ENCODE measurements around the gene DHRS7B. TPM values are rescaled to one million over a fixed set of nuclear protein-coding genes. Genes with fewer than 3 reads are reported as not detected.
"Not testable (repeated sequence)": the region's sequence is repeated elsewhere in the genome, so short reads cannot be mapped to it uniquely, and the experiment has no call there.

The DHRS7B gene
- total RNA-seq, 2 donors from 2014 or later = 30.5 to 44.5 TPM

DNA sequence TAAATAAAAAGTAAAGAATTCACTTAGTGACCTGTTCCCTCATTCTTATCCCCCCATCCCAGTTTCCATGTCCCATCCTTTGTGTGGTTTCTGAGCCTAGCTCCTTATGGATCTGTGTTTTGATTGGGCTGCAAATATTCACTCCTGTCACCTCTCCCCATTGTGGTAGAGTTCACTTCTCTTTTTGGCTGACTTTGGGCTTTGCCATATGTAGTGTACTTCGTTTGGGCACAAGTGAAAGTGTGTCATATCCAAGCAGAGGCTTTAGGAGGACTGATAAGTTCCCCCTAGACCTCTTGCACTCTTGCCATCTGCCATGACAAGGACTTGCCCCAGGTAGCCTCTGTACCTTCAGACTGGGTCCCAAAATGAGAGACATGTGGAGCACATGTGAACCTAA lies 13.0 kb upstream of the DHRS7B start:
- Histone ChIP-seq H3K27ac (no peak overlapping the region), H3K27me3 (replicated peaks; ENCODE audit: insufficient read depth) (no peaks in the 10 kb centered on the region), H3K4me3 (no peak overlapping the region), H3K4me1 (ENCODE audit: control insufficient read depth in 1 of 2, low read depth in 2 of 2) (no peaks in the 10 kb centered on the region), H3K9me3 (no peaks in the 10 kb centered on the region), H3K36me3 (no peaks in the 10 kb centered on the region)
- DNase-seq (ENCODE audit: low spot score) (no peak), ATAC-seq (ENCODE audit: insufficient number of reproducible peaks, low FRiP score, low read depth) (no peak)
- TF ChIP-seq, protein P1, sequence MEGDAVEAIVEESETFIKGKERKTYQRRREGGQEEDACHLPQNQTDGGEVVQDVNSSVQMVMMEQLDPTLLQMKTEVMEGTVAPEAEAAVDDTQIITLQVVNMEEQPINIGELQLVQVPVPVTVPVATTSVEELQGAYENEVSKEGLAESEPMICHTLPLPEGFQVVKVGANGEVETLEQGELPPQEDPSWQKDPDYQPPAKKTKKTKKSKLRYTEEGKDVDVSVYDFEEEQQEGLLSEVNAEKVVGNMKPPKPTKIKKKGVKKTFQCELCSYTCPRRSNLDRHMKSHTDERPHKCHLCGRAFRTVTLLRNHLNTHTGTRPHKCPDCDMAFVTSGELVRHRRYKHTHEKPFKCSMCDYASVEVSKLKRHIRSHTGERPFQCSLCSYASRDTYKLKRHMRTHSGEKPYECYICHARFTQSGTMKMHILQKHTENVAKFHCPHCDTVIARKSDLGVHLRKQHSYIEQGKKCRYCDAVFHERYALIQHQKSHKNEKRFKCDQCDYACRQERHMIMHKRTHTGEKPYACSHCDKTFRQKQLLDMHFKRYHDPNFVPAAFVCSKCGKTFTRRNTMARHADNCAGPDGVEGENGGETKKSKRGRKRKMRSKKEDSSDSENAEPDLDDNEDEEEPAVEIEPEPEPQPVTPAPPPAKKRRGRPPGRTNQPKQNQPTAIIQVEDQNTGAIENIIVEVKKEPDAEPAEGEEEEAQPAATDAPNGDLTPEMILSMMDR (IDR thresholded peaks at IDR 0.05) = no peak

DNA sequence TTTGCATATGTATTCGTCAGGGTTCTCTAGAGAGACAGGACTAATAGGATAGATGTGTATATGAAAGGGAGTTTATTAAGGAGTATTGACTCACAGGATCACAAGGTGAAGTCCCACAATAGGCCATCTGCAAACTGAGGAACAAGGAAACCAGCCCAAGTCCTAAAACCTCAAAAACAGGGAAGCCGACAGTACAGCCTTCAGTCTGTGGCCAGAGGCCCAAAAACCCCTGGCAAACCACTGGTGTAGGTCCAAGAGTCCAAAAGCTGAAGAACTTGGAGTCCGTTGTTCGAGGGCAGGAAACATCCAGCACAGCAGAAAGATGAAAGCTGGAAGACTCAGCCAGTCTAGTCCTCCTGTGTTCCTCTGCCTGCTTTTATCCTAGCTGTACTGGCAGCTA lies 12.0 kb upstream of the DHRS7B start:
- not testable (repeated sequence) for ATAC-seq (ENCODE audit: insufficient number of reproducible peaks, low FRiP score, low read depth); H3K27ac ChIP-seq; DNase-seq (ENCODE audit: low spot score); H3K4me1 ChIP-seq (ENCODE audit: control insufficient read depth in 1 of 2, low read depth in 2 of 2); H3K27me3 ChIP-seq (replicated peaks; ENCODE audit: insufficient read depth); H3K9me3 ChIP-seq; H3K36me3 ChIP-seq; H3K4me3 ChIP-seq

DNA sequence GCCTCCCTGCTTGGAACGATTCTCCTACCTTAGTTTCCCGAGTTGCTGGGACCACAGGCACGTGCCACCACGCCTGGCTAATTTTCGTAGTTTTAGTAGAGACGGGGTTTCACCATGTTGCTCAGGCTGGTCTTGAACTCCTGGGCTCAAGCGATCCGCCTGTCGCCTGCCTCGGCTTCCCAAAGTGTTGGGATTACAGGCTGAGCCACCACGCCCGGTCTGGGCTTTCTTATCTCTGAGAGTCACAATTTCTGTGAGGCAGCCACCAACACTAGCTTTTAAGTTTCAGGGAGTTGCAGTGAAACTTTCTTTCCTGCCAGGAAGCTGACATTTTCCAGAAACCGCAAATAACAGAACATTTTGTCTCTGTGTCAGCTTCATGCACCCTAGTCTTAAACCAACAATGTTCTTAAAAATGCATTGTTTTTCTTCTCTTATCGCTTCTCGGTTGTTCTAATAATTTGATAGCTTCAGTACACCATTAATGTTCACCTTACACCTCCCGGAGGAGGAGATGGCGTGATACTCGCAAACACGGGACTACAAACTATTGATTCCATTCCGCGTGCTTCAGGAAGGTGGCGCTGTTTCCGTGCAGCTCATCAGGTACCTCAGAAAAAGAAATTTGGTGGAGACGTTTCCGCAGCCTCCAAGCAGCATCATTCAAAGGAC lies 7.4 kb upstream of the DHRS7B start:
- peak overlapping the region; percentile 54 to 68 for H3K27ac ChIP-seq
- TF ChIP-seq, protein P1 (IDR thresholded peaks at IDR 0.05) = peak; percentile 82
- peak overlapping the region; percentile 55 for H3K4me3 ChIP-seq

DNA sequence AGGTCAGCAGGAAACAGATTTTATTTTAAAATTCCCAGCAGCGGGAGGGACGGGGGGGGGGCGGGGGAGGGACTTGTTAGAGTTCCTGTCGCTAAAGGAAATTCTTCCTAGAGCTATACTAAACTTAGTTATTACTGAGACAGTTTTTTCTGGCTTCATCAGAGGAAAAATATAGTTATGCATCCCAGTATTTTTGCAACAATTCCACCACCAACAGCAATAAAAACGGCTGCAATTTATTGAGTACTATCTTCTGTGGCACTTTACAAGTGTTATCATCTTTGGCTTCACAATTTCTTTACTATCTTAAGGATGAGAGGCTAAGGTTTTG lies 6.9 kb upstream of the DHRS7B start:
- Histone ChIP-seq H3K36me3 (no peaks in the 10 kb centered on the region), H3K27ac (no peak overlapping the region), H3K4me3 (peak overlapping the region; percentile 55), H3K4me1 (ENCODE audit: control insufficient read depth in 1 of 2, low read depth in 2 of 2) (peaks cover 0 to 5% of the 10 kb centered on the region in 2 donors), H3K9me3 (no peaks in the 10 kb centered on the region), H3K27me3 (replicated peaks; ENCODE audit: insufficient read depth) (no peaks in the 10 kb centered on the region)
- peak; percentile 72 for ATAC-seq (ENCODE audit: insufficient number of reproducible peaks, low FRiP score, low read depth)
- no peak for DNase-seq (ENCODE audit: low spot score)
- TF ChIP-seq, protein P1 (IDR thresholded peaks at IDR 0.05) = no peak

More for the DNA sequence above, 7.4 kb upstream of the DHRS7B start:
- DNase-seq (ENCODE audit: low spot score) (peak; percentile 28), ATAC-seq (ENCODE audit: insufficient number of reproducible peaks, low FRiP score, low read depth) (peak; percentile 73)
- Histone ChIP-seq H3K36me3 (no peaks in the 10 kb centered on the region), H3K4me1 (ENCODE audit: control insufficient read depth in 1 of 2, low read depth in 2 of 2) (peaks cover 0 to 5% of the 10 kb centered on the region in 2 donors), H3K9me3 (no peaks in the 10 kb centered on the region), H3K27me3 (replicated peaks; ENCODE audit: insufficient read depth) (no peaks in the 10 kb centered on the region)

DNA sequence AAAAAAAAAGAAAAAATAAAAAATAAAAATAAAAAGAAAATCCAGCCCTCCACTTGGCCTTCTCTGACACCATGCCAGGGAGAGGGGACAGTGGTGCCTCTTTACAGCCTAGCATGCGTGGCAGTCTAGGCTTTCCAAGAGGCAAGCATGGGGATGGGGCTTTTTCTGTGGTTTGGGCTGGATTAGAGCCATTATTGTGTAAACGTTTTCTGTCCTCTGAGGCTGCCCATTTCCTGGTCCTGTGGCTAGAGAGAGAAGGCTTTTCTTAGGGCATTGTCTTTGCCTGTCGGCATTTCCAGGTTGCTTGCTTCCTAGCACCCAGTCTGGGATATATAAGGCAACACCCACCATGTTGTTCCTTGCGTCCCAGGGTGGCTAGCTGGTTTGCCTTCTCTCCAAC lies 2.7 kb upstream of the DHRS7B start:
- DNase-seq (ENCODE audit: low spot score) (no peak), ATAC-seq (ENCODE audit: insufficient number of reproducible peaks, low FRiP score, low read depth) (no peak)
- Histone ChIP-seq H3K36me3 (no peaks in the 10 kb centered on the region), H3K4me1 (ENCODE audit: control insufficient read depth in 1 of 2, low read depth in 2 of 2) (peaks cover 0 to 19% of the 10 kb centered on the region in 2 donors), H3K9me3 (no peaks in the 10 kb centered on the region), H3K27ac (no peak overlapping the region), H3K4me3 (no peak overlapping the region), H3K27me3 (replicated peaks; ENCODE audit: insufficient read depth) (no peaks in the 10 kb centered on the region)
- TF ChIP-seq, protein P1 (IDR thresholded peaks at IDR 0.05) = no peak

DNA sequence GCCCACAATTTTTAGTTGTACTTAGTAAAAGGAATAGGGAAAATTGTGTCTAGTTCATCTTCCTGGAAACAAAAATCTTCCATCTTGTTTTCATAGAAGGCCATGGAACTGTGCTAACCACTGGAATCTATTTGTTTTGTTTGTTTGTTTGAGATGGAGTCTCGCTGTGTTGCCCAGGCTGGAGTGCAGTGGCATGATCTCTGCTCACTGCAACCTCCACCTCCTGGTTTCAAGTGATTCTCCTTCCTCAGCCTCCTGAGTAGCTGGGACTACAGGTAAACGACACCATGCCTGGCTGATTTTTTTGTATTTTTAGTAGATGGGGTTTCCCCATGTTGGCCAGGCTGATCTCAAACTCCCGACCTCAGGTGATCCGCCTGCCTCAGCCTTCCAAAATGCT lies 2.2 kb upstream of the DHRS7B start:
- H3K4me3 ChIP-seq; H3K27me3 ChIP-seq (replicated peaks; ENCODE audit: insufficient read depth); H3K27ac ChIP-seq; H3K36me3 ChIP-seq; H3K9me3 ChIP-seq; ATAC-seq (ENCODE audit: insufficient number of reproducible peaks, low FRiP score, low read depth); DNase-seq (ENCODE audit: low spot score): not testable (repeated sequence)
- peaks cover 0 to 15% of the 10 kb centered on the region in 2 donors for H3K4me1 ChIP-seq (ENCODE audit: control insufficient read depth in 1 of 2, low read depth in 2 of 2)

All from thoracic aorta (tissue), 2 donors.